Heart left ventricle (tissue), 13 donors: ENCODE measurements around the gene CFAP99.

Source experiments
- CTCF ChIP-seq, 12 donors: fragments of 200-600 bp; sonication (generic) in 4 of 12; IDR thresholded peaks; one replicate each; pipeline versions ENCODE4 v1.5.0 to v1.8.0; 2018 to 2022; ENCODE audit warnings: antibody characterized with exemption in 12 of 12, mild to moderate bottlenecking in 5 of 12
- POLR2A ChIP-seq, 2 donors: fragments of 450-650 bp; IDR thresholded peaks; one replicate each; pipeline ENCODE4 v1.6.1; 2017; ENCODE audit warnings: antibody characterized with exemption in 2 of 2, mild to moderate bottlenecking in 2 of 2, moderate library complexity in 2 of 2
- donor health status: ischemic (EF 13 %, LVEDD 7.1; RV severe dilation, severe dysfunction).
- donor health status: DM: no; HTN: yes; CAD: no.
- donor health status: DM: no; HTN: no; CAD: no.
- donor health status: ischemic (EF 25% LVEDD 6.9; RV normal size, moderate dysfunction).
- donor health status: ischemic (EF 25% LVEDD 5.7; RV mildly dilated, moderate dysfunction).
- donor health status: ischemic (EF 35%, LVEDD 5.7; RV mildly dilated, moderate dysfunction).
- donor health status: nonischemic (EF 11% LVEDD 7.7; RV severe dilation, severe dysfunction).
- donor health status: DM: yes; HTN: yes; CAD: no.
- donor health status: PGD.
- donor health status: ischemic (EF 29% LVEDD 5.4; RV normal size, mild dysfunction).
- donor health status: nonischemic (EF 23%, LVEDD 6.1; RV moderate dilation, normal function).

- TF ChIP-seq CTCF (IDR thresholded peaks at IDR 0.05) (no peak), POLR2A (IDR thresholded peaks at IDR 0.05) (no peak)
Measured at GRCh38 chr4:2427383-2428334, 8.9 kb downstream of the CFAP99 start.
